Mammary epithelial cell (primary cell): ENCODE data around the gene ZIM2.

Source experiments
- CTCF ChIP-seq, 2 donors: IDR thresholded peaks in 1 of 2; conservative IDR thresholded peaks in 1 of 2; 2 replicates each; pipeline ENCODE4 v1.5.1; 2011 to 2012; ENCODE audit warnings: inconsistent platforms in 2 of 2, low read length in 2 of 2, mild to moderate bottlenecking in 2 of 2, control low read depth in 1 of 2, low read depth in 1 of 2; ENCODE audit not compliant: insufficient read depth in 1 of 2; ENCODE audit errors: extremely low read depth in 1 of 2
- EZH2 ChIP-seq: IDR thresholded peaks from 2 replicates; pipeline ENCODE4 v1.6.1; 2012; ENCODE audit warnings: low read length, inconsistent platforms, borderline replicate concordance

DNA sequence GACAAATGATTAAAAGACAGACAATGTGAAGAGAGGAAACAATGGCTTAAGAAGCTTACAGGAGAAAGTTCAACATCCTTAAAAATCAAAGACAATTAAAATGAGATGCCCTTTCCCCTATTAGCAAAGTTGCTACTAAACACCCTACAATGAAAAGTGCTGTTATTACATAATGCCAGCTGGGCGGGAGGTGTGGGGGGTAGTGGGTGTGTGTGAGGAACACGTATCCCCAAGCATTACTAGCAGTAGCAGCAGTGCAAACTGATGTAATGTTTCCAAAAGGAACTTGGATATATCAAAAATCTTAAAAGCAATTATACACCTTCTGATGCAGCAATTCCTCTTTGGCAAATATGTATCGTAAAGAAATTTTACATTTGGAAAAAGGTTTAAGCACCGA lies 70.9 kb downstream of the ZIM2 start:
- TF ChIP-seq CTCF (conservative IDR thresholded peaks at IDR 0.05 in 1 of 2, IDR thresholded peaks at IDR 0.05 in 1 of 2; ENCODE audit: extremely low read depth in 1 of 2, insufficient read depth in 1 of 2, low read depth in 1 of 2, low read length in 2 of 2): no peak
- no peak for TF ChIP-seq EZH2
